LNCaP clone FGC (cell line): ENCODE results near the gene MYOZ1.

ENCODE experiments used
- DNase-seq: peaks from one replicate; pipeline ENCODE4 v3.0.0-alpha.2; 2011; ENCODE audit warnings: low read depth
- H3K4me3 ChIP-seq: 2 replicates; pipeline ENCODE4 v1.5.1; 2011; ENCODE audit warnings: mild to moderate bottlenecking, low read depth, low read length, control low read depth
- TF ChIP-seq, protein P1 (sequence below): IDR thresholded peaks from 2 replicates; pipeline ENCODE4 v1.5.1; 2012; ENCODE audit warnings: mild to moderate bottlenecking; ENCODE audit not compliant: control insufficient read depth, insufficient read depth; ENCODE audit errors: extremely low read depth

Gene MYOZ1

DNA sequence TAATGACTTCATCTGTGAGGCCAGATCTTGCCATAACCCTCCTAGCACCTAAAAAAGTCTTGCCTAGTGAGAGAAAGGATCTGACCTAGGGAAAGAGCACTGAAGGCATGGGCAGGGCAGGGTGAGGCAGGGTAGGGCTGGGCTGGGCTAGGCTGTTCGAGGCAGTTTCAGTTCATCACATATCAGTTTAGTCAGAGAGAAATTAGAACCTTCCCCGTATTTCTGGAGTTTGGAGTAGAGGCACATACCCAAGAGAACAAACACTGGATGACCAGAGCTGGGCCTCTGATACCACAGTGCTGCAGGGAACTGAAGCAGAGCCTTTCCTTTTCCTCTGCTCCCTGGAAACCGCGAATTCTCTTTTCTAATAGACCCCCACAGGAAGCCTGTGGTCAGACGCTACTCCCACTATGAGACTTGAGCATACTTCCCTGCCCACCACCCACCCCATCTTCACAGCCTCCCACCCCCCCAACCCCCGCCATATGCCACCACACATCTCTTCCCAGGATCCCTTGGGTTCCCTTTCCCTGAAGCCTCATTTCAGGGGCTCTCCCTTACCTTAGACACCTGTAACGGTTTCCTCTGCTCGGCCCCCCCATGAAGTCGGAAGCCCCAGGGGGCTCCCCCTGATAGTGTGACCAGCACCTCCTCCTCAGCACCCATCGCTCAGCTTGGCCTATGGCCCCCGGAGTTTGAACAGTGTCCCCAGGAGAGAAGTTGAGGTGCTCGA, 14.1 kb upstream of the MYOZ1 start:
- no peak overlapping the region for H3K4me3 ChIP-seq
- TF ChIP-seq, protein P1, sequence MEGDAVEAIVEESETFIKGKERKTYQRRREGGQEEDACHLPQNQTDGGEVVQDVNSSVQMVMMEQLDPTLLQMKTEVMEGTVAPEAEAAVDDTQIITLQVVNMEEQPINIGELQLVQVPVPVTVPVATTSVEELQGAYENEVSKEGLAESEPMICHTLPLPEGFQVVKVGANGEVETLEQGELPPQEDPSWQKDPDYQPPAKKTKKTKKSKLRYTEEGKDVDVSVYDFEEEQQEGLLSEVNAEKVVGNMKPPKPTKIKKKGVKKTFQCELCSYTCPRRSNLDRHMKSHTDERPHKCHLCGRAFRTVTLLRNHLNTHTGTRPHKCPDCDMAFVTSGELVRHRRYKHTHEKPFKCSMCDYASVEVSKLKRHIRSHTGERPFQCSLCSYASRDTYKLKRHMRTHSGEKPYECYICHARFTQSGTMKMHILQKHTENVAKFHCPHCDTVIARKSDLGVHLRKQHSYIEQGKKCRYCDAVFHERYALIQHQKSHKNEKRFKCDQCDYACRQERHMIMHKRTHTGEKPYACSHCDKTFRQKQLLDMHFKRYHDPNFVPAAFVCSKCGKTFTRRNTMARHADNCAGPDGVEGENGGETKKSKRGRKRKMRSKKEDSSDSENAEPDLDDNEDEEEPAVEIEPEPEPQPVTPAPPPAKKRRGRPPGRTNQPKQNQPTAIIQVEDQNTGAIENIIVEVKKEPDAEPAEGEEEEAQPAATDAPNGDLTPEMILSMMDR: no peak
- DNase-seq: no peak

DNA sequence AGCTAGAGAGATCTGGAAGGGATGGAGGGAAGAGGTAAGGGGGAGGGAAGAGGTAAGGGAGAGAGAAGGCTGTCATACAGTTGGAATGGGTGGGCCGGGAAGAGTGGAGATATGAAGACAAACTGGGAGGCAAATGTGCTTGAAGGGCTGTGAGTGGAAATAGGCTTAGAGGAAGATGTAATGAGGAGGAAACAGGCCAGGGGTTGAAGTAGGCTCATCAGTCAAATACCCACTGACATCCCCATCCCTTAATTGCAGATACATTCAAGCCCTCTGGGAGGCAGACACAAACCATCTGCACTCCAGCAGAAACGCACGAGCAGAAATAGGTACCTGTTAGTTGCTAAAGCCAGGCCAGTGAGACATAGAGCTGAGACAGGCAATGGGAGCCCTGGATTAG, 12.4 kb upstream of the MYOZ1 start:
- TF ChIP-seq, protein P1: peak; percentile 61
- peak; percentile 37 for DNase-seq
- no peak overlapping the region for H3K4me3 ChIP-seq

DNA sequence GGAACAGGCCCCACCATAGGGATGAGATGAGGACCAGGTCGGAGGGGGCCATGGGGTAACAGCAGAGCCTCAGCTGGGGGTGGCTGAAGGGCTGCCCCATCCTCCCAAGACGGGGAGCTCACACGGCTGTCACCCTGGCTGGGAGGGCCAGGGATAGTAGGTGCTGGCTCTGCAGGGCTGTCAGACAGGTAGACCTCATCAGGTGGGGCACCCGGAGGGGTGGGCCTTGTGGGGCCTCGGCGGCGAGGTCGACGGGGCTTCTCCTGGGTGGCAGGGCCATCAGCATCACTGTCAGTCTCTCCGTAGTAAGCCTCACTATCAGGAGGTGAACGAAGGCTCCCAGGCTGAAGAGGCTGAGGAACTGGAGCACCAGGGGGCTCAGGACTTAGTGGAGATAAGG, 11.9 kb upstream of the MYOZ1 start:
- DNase-seq: no peak
- no peak overlapping the region for H3K4me3 ChIP-seq
- TF ChIP-seq, protein P1: no peak

DNA sequence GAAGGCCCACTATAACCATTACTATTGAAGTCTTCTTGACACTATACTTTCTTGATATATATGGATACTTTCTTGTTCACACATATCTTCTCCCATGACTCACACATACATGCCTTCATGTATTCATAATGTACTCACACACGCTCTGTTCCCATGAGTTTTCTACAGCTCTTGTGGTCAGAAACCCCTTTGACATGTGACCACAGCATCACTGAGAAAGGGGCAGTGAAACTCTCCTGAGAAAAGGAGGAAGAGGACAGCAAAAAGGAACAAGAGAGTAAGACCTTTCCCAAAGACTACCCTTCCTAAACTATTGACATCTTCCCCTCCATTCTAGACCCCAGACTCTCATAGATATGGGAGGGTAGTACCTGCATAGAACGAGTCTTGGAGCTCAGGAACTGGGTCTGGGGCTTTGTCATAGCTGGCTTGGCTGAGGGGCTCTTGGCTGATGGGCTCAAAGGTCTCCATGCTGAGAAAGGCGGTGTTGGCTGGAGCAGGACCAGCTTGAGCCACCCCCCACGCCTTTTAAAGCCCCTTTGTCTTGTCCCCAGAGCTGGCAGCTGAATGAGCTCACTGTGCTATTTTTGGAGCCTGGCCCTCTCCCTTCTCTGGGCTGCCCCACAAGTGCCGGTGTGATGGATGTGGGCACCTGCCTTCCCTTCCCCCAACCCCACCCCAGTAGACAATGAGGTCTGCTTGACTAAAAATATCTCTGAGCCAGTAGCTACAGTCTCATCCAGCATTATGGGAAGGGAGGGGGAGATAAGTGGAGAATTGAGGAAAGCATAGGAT, 9.5 kb upstream of the MYOZ1 start:
- no peak overlapping the region for H3K4me3 ChIP-seq
- TF ChIP-seq, protein P1: no peak
- no peak for DNase-seq

DNA sequence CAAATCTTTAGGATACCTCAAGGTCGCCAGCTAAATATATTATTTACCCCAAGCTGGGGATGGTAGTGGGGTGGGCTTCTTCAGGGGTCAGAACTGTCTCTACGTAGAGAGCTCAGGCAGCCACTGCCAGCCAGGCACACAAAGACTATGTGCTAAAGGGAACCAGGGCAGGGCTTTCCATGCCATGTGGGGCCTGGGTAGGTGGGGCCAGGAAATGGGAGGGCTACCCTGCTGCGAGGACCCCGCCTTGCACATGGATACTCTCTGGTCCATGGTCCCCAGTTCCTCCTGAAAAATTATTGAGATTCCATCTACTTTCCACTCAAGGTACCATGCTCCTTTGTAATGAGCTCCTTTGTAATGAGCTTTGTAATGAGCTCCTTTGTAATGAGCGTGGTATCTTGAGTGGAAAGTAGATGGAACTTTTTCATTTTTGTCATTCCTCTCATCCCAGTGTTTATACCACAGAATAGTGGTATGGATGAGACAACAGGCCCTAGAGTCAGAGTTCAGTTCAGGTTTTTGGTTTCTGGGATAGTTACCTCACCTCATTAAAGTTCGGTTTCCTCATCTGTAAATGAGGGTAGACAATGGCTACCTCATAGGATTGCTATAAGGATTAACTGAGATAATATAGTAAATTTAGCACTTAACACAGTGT, 8.7 kb upstream of the MYOZ1 start:
- no peak overlapping the region for H3K4me3 ChIP-seq
- TF ChIP-seq, protein P1: no peak
- no peak for DNase-seq

DNA sequence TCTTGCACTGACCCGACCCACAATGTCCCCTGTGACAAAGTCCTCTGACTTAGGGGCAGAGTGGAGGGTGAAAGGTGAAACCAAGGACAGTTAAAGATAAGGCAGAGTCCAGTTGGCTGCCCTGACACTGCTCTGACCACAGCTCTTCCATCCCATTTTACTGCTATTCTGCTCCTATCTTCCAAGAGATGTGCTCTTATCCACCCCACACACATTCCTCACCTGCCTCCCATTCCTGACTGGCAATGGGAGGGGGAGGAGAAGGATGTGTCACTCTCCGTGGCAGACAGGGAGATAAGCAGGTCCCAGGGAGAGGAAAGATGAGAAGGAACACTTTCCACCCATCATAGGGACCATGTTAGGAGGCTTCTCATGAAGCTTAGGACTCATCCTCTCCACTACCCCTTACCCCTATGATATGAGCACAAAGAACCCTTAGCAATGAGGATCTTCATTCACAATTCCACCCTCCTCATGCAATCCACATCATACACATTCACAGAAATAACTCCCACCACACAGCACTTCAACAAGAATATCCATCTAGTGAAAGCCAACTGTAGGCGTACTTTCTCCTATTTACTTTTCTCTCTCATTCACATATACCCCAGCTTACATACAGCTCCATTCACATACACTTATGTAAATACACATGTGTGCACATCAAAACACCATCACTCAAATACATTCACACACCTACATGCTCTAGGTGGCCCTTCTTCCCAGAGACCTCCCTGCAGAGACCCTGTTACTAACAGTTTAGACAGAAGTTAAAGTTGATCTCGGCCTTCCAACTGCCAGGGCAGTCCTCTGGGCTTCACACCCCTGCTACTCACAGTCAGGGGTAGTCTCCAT, 7.9 kb upstream of the MYOZ1 start:
- no peak overlapping the region for H3K4me3 ChIP-seq
- DNase-seq: no peak
- TF ChIP-seq, protein P1: no peak
